ENCODE measurements around the gene COL9A1. TPM values are rescaled to one million over a fixed set of nuclear protein-coding genes. Genes with fewer than 3 reads are reported as not detected.
A peak's percentile ranks its signal among the peaks of the same experiment; 100 is the strongest.

The COL9A1 gene
- total RNA-seq, 1 experiment from 2014 or later: 7.8 TPM

GRCh38 chr6:70270287-70271005 lies 32.4 kb downstream of the COL9A1 start:
- no peak overlapping the region for H2BK15ac ChIP-seq (ENCODE audit: low read depth, low read length)
- Mint-ChIP-seq H3K9me3 (no peaks in the 10 kb centered on the region), H3K4me3 (no peak overlapping the region), H3K27ac (peak overlapping the region in 1 of 3 experiments; percentile 91; a peak in 1 of 7 replicates), H3K27me3 (ENCODE audit: low read depth) (no peaks in the 10 kb centered on the region), H3K4me1 (peaks cover 6 to 10% of the 10 kb centered on the region in 2 experiments; a peak in 3 of 4 replicates), H3K36me3 (ENCODE audit: insufficient read depth in 1 of 3, low read depth in 3 of 3) (peaks cover 0 to 8% (median 4%) of the 10 kb centered on the region in 3 experiments; a peak in 3 of 7 replicates)
- no peak overlapping the region for H3K18ac ChIP-seq (ENCODE audit: insufficient read length, low read depth, low read length)
- H3K9ac ChIP-seq (ENCODE audit: extremely low read depth, insufficient read length, low read length): no peak overlapping the region
- no peak overlapping the region for H2BK20ac ChIP-seq (ENCODE audit: low read depth, low read length, poor library complexity, severe bottlenecking)
- no peak overlapping the region for H4K5ac ChIP-seq (ENCODE audit: insufficient read length, low read depth, low read length)
- no peaks in the 10 kb centered on the region for H3K9me3 ChIP-seq (ENCODE audit: control insufficient read depth, low read depth, low read length)
- H3K23me2 ChIP-seq (ENCODE audit: insufficient read length, low read depth, low read length, poor library complexity, severe bottlenecking): no peaks in the 10 kb centered on the region
- H3K4ac ChIP-seq (ENCODE audit: low read depth, low read length): no peak overlapping the region
- H3K27me3 ChIP-seq (ENCODE audit: insufficient read depth, low read length): no peaks in the 10 kb centered on the region
- H2BK12ac ChIP-seq (ENCODE audit: insufficient read length, low read depth, low read length): no peak overlapping the region
- H3K79me2 ChIP-seq (ENCODE audit: insufficient read depth, low read length): no peaks in the 10 kb centered on the region
- no peak for TF ChIP-seq CTCF (conservative IDR thresholded peaks at IDR 0.05)
- H3K23ac ChIP-seq (ENCODE audit: insufficient read length, low read depth, low read length): no peak overlapping the region
- H4K20me1 ChIP-seq (ENCODE audit: control insufficient read depth, insufficient read depth, insufficient read length): no peaks in the 10 kb centered on the region
- no peak overlapping the region for H2AFZ ChIP-seq (ENCODE audit: low read length)
- H4K91ac ChIP-seq (ENCODE audit: insufficient read length, low read depth, low read length): no peak overlapping the region
- H2BK5ac ChIP-seq (ENCODE audit: insufficient read length, low read length): no peak overlapping the region
- no peak for DNase-seq
- H3K79me1 ChIP-seq (ENCODE audit: insufficient read depth, low read depth, low read length, poor library complexity, severe bottlenecking): no peaks in the 10 kb centered on the region
- H3K4me1 ChIP-seq (ENCODE audit: insufficient read depth, low read length): no peaks in the 10 kb centered on the region
- H3T11ph ChIP-seq (ENCODE audit: low read length): no peak overlapping the region
- WGBS (ENCODE audit: extremely low coverage, insufficient read length, low lambda C conversion rate): no CpG with 5 or more reads among the region's 8 CpGs
- no peak overlapping the region for H3K27ac ChIP-seq (ENCODE audit: insufficient read length, low read depth, low read length)
- H2BK120ac ChIP-seq (ENCODE audit: low read depth, low read length, poor library complexity, severe bottlenecking): no peak overlapping the region
- no peak overlapping the region for H3K4me2 ChIP-seq (ENCODE audit: insufficient read depth, insufficient read length, low read length)
- H3K14ac ChIP-seq (ENCODE audit: insufficient read depth, low read length): no peak overlapping the region
- H2AK5ac ChIP-seq (ENCODE audit: insufficient read length, low read length): no peak overlapping the region
- no peak overlapping the region for H4K8ac ChIP-seq (replicated peaks; ENCODE audit: insufficient read length, low read depth, low read length)
- H3K56ac ChIP-seq (ENCODE audit: insufficient read length, low read depth, low read length): no peak overlapping the region

Data from H9 (cell line).